Measurements from ENCODE around the gene RNF5. TPM values are rescaled to one million over a fixed set of nuclear protein-coding genes. Genes with fewer than 3 reads are reported as not detected.
"Not testable (repeated sequence)": the region's sequence is repeated elsewhere in the genome, so short reads cannot be mapped to it uniquely, and the experiment has no call there.

Gene RNF5
- total RNA-seq, 4 donors from 2014 or later, result 74.5 to 117 (median 107) TPM

DNA sequence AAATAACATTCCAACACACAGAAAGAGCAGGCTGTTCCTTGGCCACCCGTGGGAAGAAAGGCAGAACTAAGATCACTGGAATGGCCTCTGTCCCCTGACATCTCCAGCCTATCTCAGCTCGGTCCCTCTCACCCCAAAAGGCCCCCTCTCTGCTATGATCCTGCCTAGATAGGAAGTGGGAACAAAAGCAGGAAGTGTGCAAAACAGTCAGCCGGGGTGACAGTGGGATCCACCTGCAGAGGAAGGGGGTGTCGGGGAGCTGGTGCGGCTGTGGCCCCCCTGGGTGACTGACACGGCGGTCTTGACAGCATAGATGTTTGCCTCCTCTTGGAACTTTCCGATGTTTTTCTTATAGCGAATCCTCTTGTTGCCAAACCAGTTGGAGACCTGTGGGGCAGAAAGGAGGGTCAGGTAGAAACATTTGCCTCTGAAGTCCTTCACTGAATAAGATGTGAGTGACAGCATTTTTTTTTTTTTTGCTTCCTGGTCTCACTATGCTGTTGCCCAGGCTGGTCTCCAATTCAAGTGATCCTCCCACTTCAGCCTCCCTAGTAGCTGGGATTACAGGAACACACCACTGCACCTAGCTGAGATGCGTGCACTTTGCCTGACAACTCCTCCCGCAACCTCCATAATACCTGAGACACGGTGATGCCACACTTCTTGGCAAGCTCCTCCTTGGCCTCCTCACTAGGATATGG is 9.0 kb downstream of the RNF5 start:
- peaks cover 0 to 78% (median 39%) of the 10 kb centered on the region in 4 donors for H3K4me1 ChIP-seq
- TF ChIP-seq POLR2A (IDR thresholded peaks at IDR 0.05) (no peak), CTCF (IDR thresholded peaks at IDR 0.05) (no peak), EP300 (IDR thresholded peaks at IDR 0.05) (no peak)
- no peaks in the 10 kb centered on the region for H3K9me3 ChIP-seq
- H3K27ac ChIP-seq, result peak overlapping the region; percentile 62 to 100 (median 83)
- 59 to 72% methylated on average over 12 of the region's 12 CpGs for WGBS, 2 donors
- H3K27me3 ChIP-seq, result no peaks in the 10 kb centered on the region
- H3K36me3 ChIP-seq, result peaks cover 0 to 42% (median 18%) of the 10 kb centered on the region in 3 donors
- no peak for DNase-seq (ENCODE audit: low spot score in 2 of 2)
- no peak overlapping the region for H3K4me3 ChIP-seq

- H3K27me3 ChIP-seq; DNase-seq (ENCODE audit: low spot score in 2 of 2); H3K9me3 ChIP-seq: not testable (repeated sequence)
- peak overlapping the region in 3 of 4 donors; percentile 60 to 89 (median 79) for H3K4me3 ChIP-seq
- WGBS, 2 donors, result 63 to 66% methylated on average over 14 to 18 of the region's 18 CpGs
- peaks cover 0 to 35% (median 15%) of the 10 kb centered on the region in 3 donors for H3K36me3 ChIP-seq
- peak overlapping the region; percentile 97 to 100 (median 99) for H3K27ac ChIP-seq
- peaks cover 0 to 79% (median 45%) of the 10 kb centered on the region in 4 donors for H3K4me1 ChIP-seq
These were observed 9.6 kb downstream of the RNF5 start for GRCh38 chr6:32187725-32188380.

GRCh38 chr6:32188381-32189068 is 10.3 kb downstream of the RNF5 start:
- Histone ChIP-seq H3K36me3 (peaks cover 0 to 29% (median 8%) of the 10 kb centered on the region in 3 donors), H3K4me3 (peak overlapping the region; percentile 60 to 89 (median 75)), H3K4me1 (peaks cover 0 to 86% (median 50%) of the 10 kb centered on the region in 4 donors), H3K27ac (peak overlapping the region; percentile 97 to 100 (median 99)), H3K9me3 (no peaks in the 10 kb centered on the region), H3K27me3 (no peaks in the 10 kb centered on the region)
- peak in 1 of 2 donors; percentile 34 for TF ChIP-seq POLR2A (IDR thresholded peaks at IDR 0.05)
- TF ChIP-seq CTCF (IDR thresholded peaks at IDR 0.05), result no peak
- TF ChIP-seq EP300 (IDR thresholded peaks at IDR 0.05), result peak in 1 of 2 donors; percentile 64
- WGBS, 2 donors, result 2 to 14% methylated on average over 9 to 12 of the region's 13 CpGs
- peak in 1 of 2 donors; percentile 55 for DNase-seq (ENCODE audit: low spot score in 2 of 2)

- peak overlapping the region; percentile 97 to 100 (median 99) for H3K27ac ChIP-seq
- TF ChIP-seq EP300 (IDR thresholded peaks at IDR 0.05), result no peak
- TF ChIP-seq POLR2A (IDR thresholded peaks at IDR 0.05), result no peak
- TF ChIP-seq CTCF (IDR thresholded peaks at IDR 0.05), result no peak
- H3K4me1 ChIP-seq, result peaks cover 0 to 87% (median 54%) of the 10 kb centered on the region in 4 donors
- H3K4me3 ChIP-seq, result peak overlapping the region; percentile 60 to 89 (median 75)
- DNase-seq (ENCODE audit: low spot score in 2 of 2), result no peak
- no peaks in the 10 kb centered on the region for H3K27me3 ChIP-seq
- H3K9me3 ChIP-seq, result no peaks in the 10 kb centered on the region
- peaks cover 0 to 22% (median 6%) of the 10 kb centered on the region in 3 donors for H3K36me3 ChIP-seq
- 2% methylated on average over 10 of the region's 10 CpGs for WGBS, 2 donors
These were observed 11.0 kb downstream of the RNF5 start for GRCh38 chr6:32189069-32189741.

DNA sequence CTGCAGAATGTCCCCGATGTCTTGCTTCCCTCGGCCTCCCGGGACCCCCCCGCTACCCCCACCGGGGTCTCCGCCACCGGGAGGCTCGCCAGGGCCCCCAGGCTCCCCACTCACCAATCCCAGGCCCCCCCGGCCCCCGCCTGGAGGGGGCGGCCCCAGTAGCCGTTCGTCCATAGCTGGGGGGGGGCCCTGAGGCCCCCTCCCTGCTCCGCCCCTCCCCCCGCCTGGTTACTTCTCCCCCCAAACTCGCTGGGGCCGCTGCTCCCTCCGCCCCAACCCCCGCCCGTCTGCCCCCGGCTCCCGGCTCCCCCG is 11.5 kb downstream of the RNF5 start:
- WGBS, 2 donors, result 0 to 14% methylated on average over 1 to 6 of the region's 23 CpGs
- no peak for TF ChIP-seq EP300 (IDR thresholded peaks at IDR 0.05)
- TF ChIP-seq POLR2A (IDR thresholded peaks at IDR 0.05), result no peak
- TF ChIP-seq CTCF (IDR thresholded peaks at IDR 0.05), result no peak
- Histone ChIP-seq H3K9me3 (no peaks in the 10 kb centered on the region), H3K27me3 (no peaks in the 10 kb centered on the region), H3K27ac (peak overlapping the region; percentile 97 to 100 (median 99)), H3K4me3 (peak overlapping the region; percentile 60 to 89 (median 75)), H3K36me3 (peaks cover 0 to 20% (median 6%) of the 10 kb centered on the region in 3 donors), H3K4me1 (peaks cover 0 to 87% (median 59%) of the 10 kb centered on the region in 4 donors)
- no peak for DNase-seq (ENCODE audit: low spot score in 2 of 2)
